ENCODE results near the gene LIMK2.
"Not testable (repeated sequence)": the region's sequence is repeated elsewhere in the genome, so short reads cannot be mapped to it uniquely, and the experiment has no call there.

Gene LIMK2

GRCh38 chr22:31212783-31213629, 908 bp downstream of the LIMK2 start:
- no peak for DNase-seq

GRCh38 chr22:31215018-31215535, 3.0 kb downstream of the LIMK2 start:
- no peak for DNase-seq

DNA sequence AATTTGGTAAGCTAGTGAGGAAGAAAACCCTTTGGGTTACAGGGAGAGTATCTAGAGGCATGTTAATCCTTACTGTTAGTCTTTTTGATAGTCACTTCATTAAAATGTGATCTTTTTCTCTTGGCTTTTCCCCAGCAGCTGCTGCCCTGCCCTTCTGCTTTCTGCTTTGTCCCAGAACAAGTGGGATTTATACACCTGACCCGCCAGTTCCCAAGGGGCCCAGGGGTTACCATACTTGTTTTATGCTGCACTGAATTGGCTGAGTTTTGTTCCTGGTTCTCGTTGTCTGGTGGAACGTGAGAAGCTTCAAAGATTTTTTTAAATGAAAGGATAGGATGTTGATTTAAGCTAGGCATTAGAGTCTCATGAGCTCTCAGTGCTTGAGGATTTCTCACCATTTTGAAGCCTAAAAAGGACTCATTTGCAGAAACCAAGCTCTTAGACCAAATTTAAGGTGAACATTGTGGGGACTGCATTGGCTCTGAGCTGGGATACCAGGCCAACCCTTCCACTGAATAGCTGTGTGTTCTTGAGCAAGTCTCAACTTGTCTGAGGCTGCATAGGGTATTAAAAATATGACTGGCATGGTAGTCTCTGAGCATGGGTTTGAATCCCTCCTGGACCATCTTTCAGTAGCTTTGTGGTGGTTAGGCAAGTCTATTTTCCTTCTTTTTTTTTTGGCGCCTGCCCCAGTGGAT, 6.6 kb downstream of the LIMK2 start:
- DNase-seq: no peak

DNA sequence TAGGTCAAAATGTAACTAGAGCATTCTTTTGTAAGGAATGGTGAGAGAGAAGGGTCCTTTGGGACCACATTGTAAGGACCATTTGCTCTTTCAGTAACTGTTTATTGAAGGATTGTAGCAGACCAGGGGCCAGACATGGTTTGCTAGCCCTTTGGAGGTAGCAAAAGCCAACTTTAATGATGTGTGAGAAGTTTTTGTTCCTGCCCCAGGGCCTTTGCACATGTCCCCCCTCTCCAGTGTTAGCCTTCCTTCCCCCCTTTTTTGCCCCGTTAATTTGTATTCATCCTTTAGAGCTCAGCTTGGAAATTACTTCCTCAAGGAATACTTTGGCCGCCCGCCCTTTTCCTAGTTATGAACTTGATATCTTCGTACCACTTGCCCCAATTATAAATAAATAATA, 9.0 kb downstream of the LIMK2 start:
- no peak for DNase-seq

DNA sequence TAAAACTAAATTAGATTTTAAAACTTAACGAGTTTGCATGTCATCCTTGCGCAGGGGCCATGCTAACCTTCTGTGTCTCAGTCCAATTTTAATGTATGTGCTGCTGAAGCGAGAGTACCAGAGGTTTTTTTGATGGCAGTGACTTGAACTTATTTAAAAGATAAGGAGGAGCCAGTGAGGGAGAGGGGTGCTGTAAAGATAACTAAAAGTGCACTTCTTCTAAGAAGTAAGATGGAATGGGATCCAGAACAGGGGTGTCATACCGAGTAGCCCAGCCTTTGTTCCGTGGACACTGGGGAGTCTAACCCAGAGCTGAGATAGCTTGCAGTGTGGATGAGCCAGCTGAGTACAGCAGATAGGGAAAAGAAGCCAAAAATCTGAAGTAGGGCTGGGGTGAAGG, 10.6 kb downstream of the LIMK2 start:
- no peak for DNase-seq

GRCh38 chr22:31223786-31224191, 11.7 kb downstream of the LIMK2 start:
- DNase-seq: no peak

- not testable (repeated sequence) for DNase-seq
Measured at GRCh38 chr22:31224691-31225090, 12.6 kb downstream of the LIMK2 start.

GRCh38 chr22:31227186-31227585, 15.1 kb downstream of the LIMK2 start:
- no peak for DNase-seq

DNA sequence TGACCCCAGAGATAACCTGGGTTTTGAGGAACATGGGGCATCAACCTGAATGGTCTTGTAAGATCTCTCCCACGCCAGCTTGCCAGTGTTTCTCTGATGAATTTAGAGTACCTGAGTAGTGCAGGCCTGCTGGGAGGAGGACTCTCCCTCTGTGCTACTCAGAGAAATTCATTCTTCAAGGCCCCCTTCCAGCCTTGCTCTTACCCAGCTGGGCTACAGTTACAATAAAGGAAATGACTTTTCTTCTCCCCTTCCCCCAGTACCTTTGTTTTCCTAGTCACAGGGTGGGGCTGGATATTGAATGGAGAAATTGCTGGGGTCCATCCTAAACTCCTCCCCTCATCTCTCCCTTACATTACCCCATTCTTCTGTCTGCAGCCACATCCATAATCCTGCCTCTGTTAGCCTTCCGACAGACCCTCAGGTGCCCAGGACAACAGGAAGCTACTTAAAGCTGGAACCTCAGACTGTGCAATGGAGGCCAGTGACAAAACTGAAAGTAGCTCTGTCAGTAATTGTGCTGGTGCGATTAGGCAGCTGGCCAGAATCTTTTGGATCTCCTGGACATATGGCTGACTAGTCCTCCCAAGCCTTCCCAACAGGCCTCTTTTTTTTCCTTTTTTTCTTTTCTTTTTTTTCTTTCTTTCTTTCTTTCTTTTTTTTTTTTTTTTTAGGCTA, 17.4 kb downstream of the LIMK2 start:
- no peak for DNase-seq

DNA sequence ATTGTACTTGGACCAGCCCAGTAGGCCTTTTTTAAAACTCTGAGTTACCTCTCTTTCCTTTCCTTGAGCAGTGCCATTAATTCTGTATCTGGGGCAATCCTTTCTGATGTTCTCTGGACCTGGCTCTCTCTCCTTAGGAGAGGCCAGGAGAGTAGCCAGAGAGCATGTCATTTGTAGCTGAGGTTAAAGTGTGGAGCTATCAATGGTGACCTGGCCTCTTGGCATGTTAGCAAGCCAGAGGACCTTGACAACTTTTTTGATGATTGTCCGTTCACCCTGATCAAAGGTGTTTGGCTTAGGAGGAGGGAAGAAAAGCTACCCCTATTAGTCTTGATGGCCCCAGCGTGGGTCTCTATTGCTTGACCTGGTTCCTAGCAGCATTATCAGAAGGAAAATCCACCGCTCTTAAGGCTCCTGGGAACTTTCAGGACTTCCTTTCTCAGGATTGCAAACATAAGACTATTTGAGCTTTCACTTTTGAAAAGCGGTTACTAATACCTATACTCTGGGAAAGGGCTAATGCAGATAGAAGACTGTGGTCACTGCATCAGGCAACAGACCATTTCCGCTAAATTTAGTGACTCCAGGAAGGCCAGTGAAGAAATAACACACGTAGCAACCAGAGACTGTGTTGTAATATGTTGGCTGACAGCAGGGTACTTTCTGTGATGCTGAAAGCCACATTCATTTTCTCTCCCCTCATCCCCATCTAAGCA, 18.2 kb downstream of the LIMK2 start:
- DNase-seq: no peak

DNA sequence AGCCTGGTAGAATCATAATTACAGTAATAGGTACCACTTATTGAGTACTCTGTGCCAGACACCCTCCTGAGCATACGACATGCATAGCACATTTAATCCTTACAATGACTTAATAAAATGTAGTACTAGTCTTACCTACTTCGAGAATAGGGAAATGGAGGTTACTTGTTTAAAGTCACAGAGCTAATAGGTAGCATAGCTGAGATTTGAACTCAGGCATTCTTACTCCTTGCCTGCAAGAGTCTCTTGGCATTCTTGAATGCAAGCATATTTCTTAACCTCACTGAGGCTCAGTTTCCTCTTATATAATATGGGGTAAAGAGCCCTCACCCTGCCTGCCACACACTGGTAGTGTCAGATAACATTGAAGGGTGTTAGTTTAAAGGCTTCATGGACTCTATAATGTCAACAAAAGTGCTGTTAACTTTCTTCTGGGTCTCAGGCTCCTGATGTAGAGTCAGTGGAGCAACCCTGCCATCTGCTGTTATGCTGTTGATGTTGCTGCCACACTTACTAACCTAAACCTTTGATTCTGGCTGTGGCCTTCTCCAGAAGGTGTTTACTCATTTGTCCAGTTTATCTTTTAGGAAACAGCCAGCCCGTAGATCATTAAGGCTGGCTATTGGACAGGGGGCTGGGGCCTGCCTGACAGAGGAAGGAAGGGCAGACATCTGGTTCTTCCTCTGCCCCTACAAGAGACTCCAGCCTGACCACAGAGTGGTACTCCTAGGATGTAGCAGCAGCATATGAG, 18.9 kb downstream of the LIMK2 start:
- peak; percentile 79 for DNase-seq

DNA sequence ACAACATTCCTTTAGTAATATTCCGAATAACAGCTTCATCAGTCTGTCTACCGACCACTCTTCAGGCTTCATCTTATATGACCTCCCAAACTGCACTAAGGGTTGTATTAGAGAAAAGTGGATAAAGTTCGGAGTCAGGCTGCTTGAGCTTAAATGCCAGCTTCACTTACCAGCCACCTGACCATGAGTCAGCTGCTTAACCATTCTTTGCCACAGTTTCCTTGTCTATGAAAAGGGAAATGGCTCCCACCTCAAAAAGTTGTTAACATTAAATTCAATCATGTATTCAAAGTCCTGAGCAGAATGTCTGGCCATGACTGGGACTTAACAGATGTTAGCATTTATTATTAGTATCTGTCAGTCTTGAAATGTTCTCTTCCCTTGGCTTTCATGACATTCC, 20.9 kb downstream of the LIMK2 start:
- no peak for DNase-seq

DNA sequence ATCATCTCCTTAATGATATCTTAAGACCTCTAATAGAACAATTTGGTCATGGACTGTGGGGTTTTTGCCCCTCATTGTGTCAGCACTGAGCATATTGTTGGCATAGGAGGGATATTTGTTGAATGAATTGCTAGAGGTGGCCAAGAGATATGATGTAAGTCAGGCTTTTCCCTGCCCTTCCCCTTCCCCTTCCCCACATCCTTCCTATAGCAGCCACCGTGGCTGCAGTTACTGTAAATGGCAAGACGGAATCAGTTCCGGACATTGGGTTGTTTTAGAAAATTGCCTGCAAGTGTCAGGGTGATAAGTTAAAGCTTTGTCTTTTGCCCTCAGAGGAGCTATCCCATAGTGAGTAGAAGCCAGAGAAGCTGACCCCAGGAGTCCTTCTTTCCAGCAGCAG, 23.0 kb downstream of the LIMK2 start:
- DNase-seq: no peak

- DNase-seq: not testable (repeated sequence)
Measured at GRCh38 chr22:31236044-31236443, 23.9 kb downstream of the LIMK2 start.

DNA sequence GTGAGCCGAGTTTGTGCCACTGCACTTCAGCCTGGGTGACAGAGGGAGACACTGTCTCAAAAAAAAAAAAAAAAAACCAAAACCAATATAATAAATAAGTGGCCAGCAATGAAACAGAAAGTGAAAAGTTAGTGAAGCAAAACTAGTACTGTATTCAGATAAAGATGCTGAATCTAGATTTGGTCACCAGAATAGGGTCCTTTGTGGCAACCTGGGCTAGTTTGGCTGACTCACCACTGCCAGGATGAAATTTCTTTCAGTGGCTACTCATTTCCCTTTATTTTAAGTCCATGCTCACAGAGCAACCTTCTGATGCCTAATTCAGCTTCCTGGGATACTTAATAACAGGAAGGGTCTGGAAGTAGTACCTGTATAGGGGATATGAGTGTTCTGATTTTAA, 26.0 kb downstream of the LIMK2 start:
- no peak for DNase-seq

DNA sequence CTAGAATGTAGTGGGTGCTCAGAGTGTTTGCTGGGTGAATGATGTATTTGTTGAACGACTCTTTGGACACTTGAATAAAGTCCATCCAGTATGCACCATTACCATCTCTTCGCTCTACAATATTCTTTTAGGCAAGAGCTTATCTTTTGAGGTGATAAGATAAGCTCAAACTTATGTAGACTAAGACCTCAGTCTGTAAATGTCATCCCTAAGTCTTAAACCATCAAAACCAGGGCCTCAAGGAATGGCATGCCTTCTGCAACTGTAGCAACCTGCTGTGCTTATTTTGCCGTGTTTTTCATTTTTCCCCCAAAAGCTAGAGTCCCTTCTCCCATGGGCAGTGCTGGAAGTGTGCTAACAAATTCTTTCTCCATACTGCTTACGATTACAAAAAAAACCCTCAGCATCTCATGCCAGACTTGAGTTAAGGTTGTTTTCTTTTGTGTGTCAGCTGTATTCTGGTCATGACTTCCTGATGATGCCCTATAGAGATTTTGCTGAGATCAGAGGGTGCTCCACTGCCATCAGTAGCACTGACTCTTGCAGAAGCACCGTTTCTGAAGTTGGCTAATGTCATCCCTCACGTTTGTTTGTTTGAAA, 27.8 kb downstream of the LIMK2 start:
- no peak for DNase-seq

GRCh38 chr22:31241200-31241599, 29.1 kb downstream of the LIMK2 start:
- DNase-seq: no peak

GRCh38 chr22:31241936-31242335, 29.8 kb downstream of the LIMK2 start:
- DNase-seq: no peak

GRCh38 chr22:31243339-31244045, 31.4 kb downstream of the LIMK2 start:
- no peak for DNase-seq

GRCh38 chr22:31244046-31244942, 32.2 kb downstream of the LIMK2 start:
- no peak for DNase-seq

All from activated effector memory CD4-positive, alpha-beta T cell treated with anti-CD3 and anti-CD28 coated beads, Interleukin-2, amount 50 U/mL, for 16 hours (primary cell).